Activated naive CD8-positive, alpha-beta T cell treated with anti-CD3 and anti-CD28 coated beads, Interleukin-2, amount 50 U/mL, for 24 hours (primary cell): ENCODE data around the gene PAK6.
A peak's percentile ranks its signal among the peaks of the same experiment; 100 is the strongest.

Source experiments
- ATAC-seq: fragments of 150-1000 bp; cut with Tn5 transposase; one replicate; pipeline ENCODE4 v1.10.0; 2021
- DNase-seq: peaks from one replicate; pipeline ENCODE4 v3.0.0; 2021
- H3K27ac Mint-ChIP-seq: one replicate; pipeline ENCODE4 v1.8.0; 2021; ENCODE audit warnings: mild to moderate bottlenecking, mixed read lengths
- H3K27me3 Mint-ChIP-seq: one replicate; pipeline ENCODE4 v1.8.0; 2021; ENCODE audit warnings: mixed read lengths
- H3K36me3 Mint-ChIP-seq: one replicate; pipeline ENCODE4 v1.8.0; 2021; ENCODE audit warnings: low read depth, mixed read lengths
- H3K4me1 Mint-ChIP-seq: one replicate; pipeline ENCODE4 v1.8.0; 2021; ENCODE audit warnings: mixed read lengths
- H3K4me3 Mint-ChIP-seq: one replicate; pipeline ENCODE4 v1.8.0; 2021; ENCODE audit warnings: mild to moderate bottlenecking, moderate library complexity, mixed read lengths
- H3K9me3 Mint-ChIP-seq: one replicate; pipeline ENCODE4 v1.8.0; 2021; ENCODE audit warnings: mixed read lengths

Gene PAK6

GRCh38 chr15:40307421-40308211 is 68.8 kb downstream of the PAK6 start, which contains the start of gene PLCB2:
TSS of gene PLCB2 (minus strand) at chr15:40307935. CDS start at chr15:40307672, 263 bp downstream.
- H3K4me3 Mint-ChIP-seq, result peak within 1 kb of the TSS; percentile 91

GRCh38 chr15:40309344-40309862 is 70.5 kb downstream of the PAK6 start:
- Mint-ChIP-seq H3K4me1 (peaks cover 37% of the 10 kb centered on the region), H3K9me3 (no peaks in the 10 kb centered on the region), H3K36me3 (no peaks in the 10 kb centered on the region), H3K4me3 (peak overlapping the region; percentile 91), H3K27ac (peak overlapping the region; percentile 93), H3K27me3 (no peaks in the 10 kb centered on the region)
- DNase-seq (no peak), ATAC-seq (no peak)

More at GRCh38 chr15:40307421-40308211, 68.8 kb downstream of the PAK6 start, which contains the start of gene PLCB2:
- H3K27ac Mint-ChIP-seq, result peak within 1 kb of the TSS; percentile 93
- H3K4me1 Mint-ChIP-seq, result peaks cover 28% of the 10 kb centered on the region
- H3K9me3 Mint-ChIP-seq, result no peaks in the 10 kb centered on the region
- ATAC-seq, result peak; percentile 77
- no peaks in the 10 kb centered on the region for H3K36me3 Mint-ChIP-seq
- peak; percentile 70 for DNase-seq
- H3K27me3 Mint-ChIP-seq, result no peaks in the 10 kb centered on the region

GRCh38 chr15:40310001-40310959 is 71.4 kb downstream of the PAK6 start:
- peak; percentile 29 for ATAC-seq
- Mint-ChIP-seq H3K36me3 (no peaks in the 10 kb centered on the region), H3K4me3 (peak overlapping the region; percentile 91), H3K27ac (peak overlapping the region; percentile 82), H3K9me3 (no peaks in the 10 kb centered on the region), H3K27me3 (no peaks in the 10 kb centered on the region), H3K4me1 (peaks cover 36% of the 10 kb centered on the region)
- peak; percentile 79 for DNase-seq

- H3K4me3 Mint-ChIP-seq, result no peak overlapping the region
- H3K9me3 Mint-ChIP-seq, result no peaks in the 10 kb centered on the region
- H3K36me3 Mint-ChIP-seq, result no peaks in the 10 kb centered on the region
- H3K27ac Mint-ChIP-seq, result no peak overlapping the region
- no peak for ATAC-seq
- H3K4me1 Mint-ChIP-seq, result peaks cover 35% of the 10 kb centered on the region
- no peaks in the 10 kb centered on the region for H3K27me3 Mint-ChIP-seq
- DNase-seq, result no peak
These were observed 72.1 kb downstream of the PAK6 start for GRCh38 chr15:40310993-40311392.

- Mint-ChIP-seq H3K36me3 (no peaks in the 10 kb centered on the region), H3K4me1 (peaks cover 28% of the 10 kb centered on the region), H3K27ac (no peak overlapping the region), H3K9me3 (no peaks in the 10 kb centered on the region), H3K27me3 (no peaks in the 10 kb centered on the region), H3K4me3 (no peak overlapping the region)
- no peak for DNase-seq
- ATAC-seq, result no peak
These were observed 73.7 kb downstream of the PAK6 start for GRCh38 chr15:40312370-40313158.

- Mint-ChIP-seq H3K27ac (no peak overlapping the region), H3K4me1 (peaks cover 25% of the 10 kb centered on the region), H3K9me3 (no peaks in the 10 kb centered on the region), H3K4me3 (no peak overlapping the region), H3K36me3 (no peaks in the 10 kb centered on the region), H3K27me3 (no peaks in the 10 kb centered on the region)
- ATAC-seq (no peak), DNase-seq (no peak)
These were observed 74.9 kb downstream of the PAK6 start for GRCh38 chr15:40313531-40314398.

- no peak overlapping the region for H3K27ac Mint-ChIP-seq
These were observed 75.9 kb downstream of the PAK6 start for GRCh38 chr15:40314723-40315276.

GRCh38 chr15:40316931-40317330 is 78.1 kb downstream of the PAK6 start:
- Mint-ChIP-seq H3K9me3 (no peaks in the 10 kb centered on the region), H3K36me3 (no peaks in the 10 kb centered on the region), H3K4me1 (peaks cover 16% of the 10 kb centered on the region), H3K4me3 (no peak overlapping the region), H3K27me3 (no peaks in the 10 kb centered on the region), H3K27ac (no peak overlapping the region)
- no peak for DNase-seq
- no peak for ATAC-seq

More at GRCh38 chr15:40314723-40315276, 75.9 kb downstream of the PAK6 start:
- H3K36me3 Mint-ChIP-seq, result no peaks in the 10 kb centered on the region
- ATAC-seq (no peak), DNase-seq (no peak)
- H3K4me1 Mint-ChIP-seq, result peaks cover 15% of the 10 kb centered on the region
- no peaks in the 10 kb centered on the region for H3K27me3 Mint-ChIP-seq
- H3K9me3 Mint-ChIP-seq, result no peaks in the 10 kb centered on the region
- H3K4me3 Mint-ChIP-seq, result no peak overlapping the region

- no peaks in the 10 kb centered on the region for H3K36me3 Mint-ChIP-seq
- no peak overlapping the region for H3K27ac Mint-ChIP-seq
- H3K9me3 Mint-ChIP-seq, result no peaks in the 10 kb centered on the region
- no peak for DNase-seq
- H3K4me1 Mint-ChIP-seq, result peaks cover 20% of the 10 kb centered on the region
- no peak for ATAC-seq
- no peak overlapping the region for H3K4me3 Mint-ChIP-seq
- no peaks in the 10 kb centered on the region for H3K27me3 Mint-ChIP-seq
These were observed 78.7 kb downstream of the PAK6 start for GRCh38 chr15:40317580-40317979.

- Mint-ChIP-seq H3K27me3 (no peaks in the 10 kb centered on the region), H3K36me3 (peaks cover under 1% of the 10 kb centered on the region), H3K4me1 (peaks cover 21% of the 10 kb centered on the region), H3K4me3 (no peak overlapping the region), H3K9me3 (no peaks in the 10 kb centered on the region), H3K27ac (no peak overlapping the region)
- ATAC-seq (no peak), DNase-seq (no peak)
These were observed 81.5 kb downstream of the PAK6 start for GRCh38 chr15:40320409-40320808.

GRCh38 chr15:40320931-40321371 is 82.1 kb downstream of the PAK6 start:
- H3K9me3 Mint-ChIP-seq, result no peaks in the 10 kb centered on the region
- H3K27ac Mint-ChIP-seq, result no peak overlapping the region
- no peaks in the 10 kb centered on the region for H3K27me3 Mint-ChIP-seq
- DNase-seq, result peak; percentile 45
- peaks cover 3% of the 10 kb centered on the region for H3K36me3 Mint-ChIP-seq
- ATAC-seq, result no peak
- no peak overlapping the region for H3K4me3 Mint-ChIP-seq
- H3K4me1 Mint-ChIP-seq, result peaks cover 26% of the 10 kb centered on the region

GRCh38 chr15:40322531-40323238 is 83.8 kb downstream of the PAK6 start:
- Mint-ChIP-seq H3K4me3 (peak overlapping the region; percentile 60), H3K27ac (no peak overlapping the region), H3K27me3 (no peaks in the 10 kb centered on the region), H3K4me1 (peaks cover 26% of the 10 kb centered on the region), H3K36me3 (peaks cover 3% of the 10 kb centered on the region), H3K9me3 (no peaks in the 10 kb centered on the region)
- ATAC-seq (no peak), DNase-seq (no peak)
